ENCODE results near the gene GPX6. TPM values are rescaled to one million over a fixed set of nuclear protein-coding genes. Genes with fewer than 3 reads are reported as not detected.

The GPX6 gene
- total and polyA plus RNA-seq, 7 donors: not detected

DNA sequence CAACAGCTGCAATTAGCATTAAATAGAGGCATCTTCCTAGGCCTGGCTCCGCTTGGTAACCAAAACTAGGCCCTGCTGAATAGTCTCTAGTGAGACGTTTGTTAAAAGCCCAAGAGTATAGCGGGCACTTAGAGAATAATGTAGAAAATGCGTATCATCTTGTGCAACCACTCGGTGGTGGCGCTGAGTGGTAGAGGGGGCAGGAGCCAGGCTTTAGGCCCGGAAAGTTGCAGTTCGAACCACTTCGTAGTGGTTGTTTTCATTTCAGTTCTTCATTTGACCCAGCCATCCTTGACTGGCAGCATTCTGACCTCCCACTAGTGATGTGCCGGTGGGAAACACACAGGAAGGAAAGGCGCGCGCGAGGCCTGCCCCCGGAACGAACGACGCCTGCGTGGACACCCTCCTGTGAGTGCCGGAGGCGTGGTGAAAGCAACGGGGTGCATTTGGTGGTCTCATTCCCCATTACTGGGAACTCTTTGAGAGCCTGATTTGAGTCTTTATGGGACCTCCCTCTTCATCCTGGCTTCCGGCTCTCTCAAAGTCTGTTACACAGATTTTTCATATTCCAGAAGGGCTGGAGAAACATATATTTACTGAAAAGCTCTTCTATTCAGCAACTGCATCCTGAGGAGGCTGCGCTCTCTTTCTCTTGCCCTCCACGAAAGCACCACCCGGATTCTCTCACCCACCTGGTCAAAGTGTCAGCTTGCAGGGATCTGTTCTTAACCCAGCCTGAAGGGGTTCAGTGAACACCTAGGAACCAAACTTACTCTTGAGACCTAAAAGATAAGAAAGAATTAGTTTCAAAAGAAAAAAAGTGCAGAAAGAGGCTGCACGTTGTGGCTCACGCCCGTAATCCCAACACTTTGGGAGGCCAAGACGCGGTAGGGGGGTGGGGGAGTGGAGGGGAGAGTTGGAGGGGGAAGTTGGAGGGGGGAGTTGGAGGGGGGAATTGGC is 28.3 kb upstream of the GPX6 start:
- Histone ChIP-seq H3K27ac (no peak overlapping the region), H3K36me3 (ENCODE audit: insufficient read depth in 1 of 2, low read depth in 1 of 2) (no peaks in the 10 kb centered on the region), H3K4me3 (peak overlapping the region; percentile 25), H3K4me1 (no peaks in the 10 kb centered on the region), H3K27me3 (ENCODE audit: insufficient read depth in 3 of 3, low read length in 2 of 3) (peaks cover 3 to 5% (median 4%) of the 10 kb centered on the region in 3 donors), H3K9me3 (no peaks in the 10 kb centered on the region)
- intact Hi-C loops (cut with DNase I): no loop called here
- TF ChIP-seq CTCF (IDR thresholded peaks at IDR 0.05): no peak
- ATAC-seq (no peak), DNase-seq (no peak)
- WGBS, 3 donors: 11 to 12% (median 11%) methylated on average over 31 of the region's 31 CpGs

DNA sequence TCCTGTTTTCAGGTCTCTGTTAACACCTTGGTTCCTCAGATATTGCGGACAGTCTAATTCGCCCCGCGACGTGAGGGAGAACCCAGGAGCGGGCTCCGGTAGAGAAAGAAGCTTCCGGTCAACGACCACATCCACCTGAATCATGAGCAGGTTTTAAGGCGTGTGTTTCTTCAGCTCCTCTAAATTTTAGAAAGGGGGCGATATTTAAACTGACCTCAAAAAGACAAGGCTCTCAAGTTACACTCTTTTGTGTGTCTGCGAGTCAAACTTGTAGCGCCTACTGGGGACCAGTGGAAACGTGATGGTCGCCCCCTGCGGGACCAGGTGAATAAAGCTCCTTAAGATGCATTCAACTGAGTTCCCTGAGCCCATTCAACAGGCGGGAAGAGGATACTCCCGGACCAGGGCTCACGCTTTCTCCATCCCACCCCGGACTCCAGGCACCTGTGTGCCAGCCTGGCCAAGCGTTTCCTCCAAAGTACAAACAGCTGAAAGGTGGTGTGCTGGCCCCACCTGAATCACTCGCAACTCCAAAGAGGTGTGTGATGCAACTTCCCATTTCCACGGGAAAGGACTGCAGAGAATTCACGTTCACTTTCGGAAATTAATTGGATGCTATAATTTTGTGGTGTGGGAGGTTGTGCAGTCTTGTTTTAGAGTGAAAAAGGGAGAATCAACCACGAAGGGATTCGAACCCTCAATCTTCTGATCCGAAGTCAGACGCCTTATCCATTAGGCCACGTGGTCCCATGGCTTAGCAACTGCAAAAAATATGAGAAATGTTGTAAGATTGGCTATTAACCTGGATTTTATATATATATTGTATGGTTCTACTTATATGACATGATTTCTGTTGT is 27.1 kb upstream of the GPX6 start:
- Histone ChIP-seq H3K27ac (no peak overlapping the region), H3K27me3 (ENCODE audit: insufficient read depth in 3 of 3, low read length in 2 of 3) (peaks cover 3 to 5% (median 4%) of the 10 kb centered on the region in 3 donors), H3K4me3 (peak overlapping the region; percentile 4), H3K36me3 (ENCODE audit: insufficient read depth in 1 of 2, low read depth in 1 of 2) (no peaks in the 10 kb centered on the region), H3K4me1 (no peaks in the 10 kb centered on the region), H3K9me3 (no peaks in the 10 kb centered on the region)
- intact Hi-C loops (cut with DNase I): no loop called here
- no peak for ATAC-seq
- no peak for DNase-seq
- WGBS, 3 donors: 3 to 5% (median 5%) methylated on average over 30 of the region's 30 CpGs
- TF ChIP-seq CTCF (IDR thresholded peaks at IDR 0.05): no peak

GRCh38 chr6:28541996-28542395 is 26.4 kb upstream of the GPX6 start:
- no peaks in the 10 kb centered on the region for H3K36me3 ChIP-seq (ENCODE audit: insufficient read depth in 1 of 2, low read depth in 1 of 2)
- H3K9me3 ChIP-seq: no peaks in the 10 kb centered on the region
- no peak for DNase-seq
- intact Hi-C loops (cut with DNase I): no loop called here
- no peaks in the 10 kb centered on the region for H3K4me1 ChIP-seq
- no peak overlapping the region for H3K4me3 ChIP-seq
- no peak for ATAC-seq
- WGBS, 3 donors: 51 to 56% (median 54%) methylated on average over 7 of the region's 7 CpGs
- no peak overlapping the region for H3K27ac ChIP-seq
- no peak for TF ChIP-seq CTCF (IDR thresholded peaks at IDR 0.05)
- H3K27me3 ChIP-seq (ENCODE audit: insufficient read depth in 3 of 3, low read length in 2 of 3): peaks cover 3 to 6% (median 5%) of the 10 kb centered on the region in 3 donors

DNA sequence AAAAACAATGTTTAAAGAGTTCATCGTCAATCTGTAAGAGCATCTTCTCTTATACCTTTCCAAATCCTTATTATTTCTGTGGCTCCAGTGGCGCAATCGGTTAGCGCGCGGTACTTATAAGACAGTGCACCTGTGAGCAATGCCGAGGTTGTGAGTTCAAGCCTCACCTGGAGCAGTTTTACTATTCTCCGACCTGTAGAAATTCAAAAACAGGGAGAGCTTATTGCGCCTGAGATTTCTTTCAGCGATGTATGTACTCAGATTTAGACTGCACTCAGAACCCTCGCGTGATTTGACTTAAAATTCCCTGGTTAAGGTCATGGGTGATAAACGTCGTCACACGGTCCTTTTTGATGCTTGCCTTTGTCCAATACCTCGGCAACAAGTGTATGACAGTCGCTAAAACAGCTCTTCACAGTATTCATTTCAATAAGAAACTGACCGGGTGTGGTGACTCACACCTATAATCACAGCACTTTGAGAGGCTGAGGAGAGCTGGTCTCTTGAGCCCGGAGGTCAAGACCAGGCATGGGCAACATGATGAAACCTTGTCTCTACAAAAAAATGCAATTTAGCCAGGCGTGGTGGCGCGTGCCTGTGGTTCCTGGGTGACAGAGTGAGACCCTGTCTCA is 22.0 kb upstream of the GPX6 start:
- Histone ChIP-seq H3K36me3 (ENCODE audit: insufficient read depth in 1 of 2, low read depth in 1 of 2) (no peaks in the 10 kb centered on the region), H3K9me3 (no peaks in the 10 kb centered on the region), H3K4me1 (no peaks in the 10 kb centered on the region), H3K27me3 (ENCODE audit: insufficient read depth in 3 of 3, low read length in 2 of 3) (peaks cover 0 to 6% (median 3%) of the 10 kb centered on the region in 3 donors), H3K4me3 (no peak overlapping the region), H3K27ac (no peak overlapping the region)
- intact Hi-C loops (cut with DNase I): no loop called here
- WGBS, 3 donors: 30 to 39% (median 36%) methylated on average over 22 of the region's 22 CpGs
- ATAC-seq (no peak), DNase-seq (no peak)
- no peak for TF ChIP-seq CTCF (IDR thresholded peaks at IDR 0.05)

Data from psoas muscle (tissue), 8 donors.